Measurements from ENCODE around the gene EXD1.
"Not testable (repeated sequence)": the region's sequence is repeated elsewhere in the genome, so short reads cannot be mapped to it uniquely, and the experiment has no call there.

DNA sequence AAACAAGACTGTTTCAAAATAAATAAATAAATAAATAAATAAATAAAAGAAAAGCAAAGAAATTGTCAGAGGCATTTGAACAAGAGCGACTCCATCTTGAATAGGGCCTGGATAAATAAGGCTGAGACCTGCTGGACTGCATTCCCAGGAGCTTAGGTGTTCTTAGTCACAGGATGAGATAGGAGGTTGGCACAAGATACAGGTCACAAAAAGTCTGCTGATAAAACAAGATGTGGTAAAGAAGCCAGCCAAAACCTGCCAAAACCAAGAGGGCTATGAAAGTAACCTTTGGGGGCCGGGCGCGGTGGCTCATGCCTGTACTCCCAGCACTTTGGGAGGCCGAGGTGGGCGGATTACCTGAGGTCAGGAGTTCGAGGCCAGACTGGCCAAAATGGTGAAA lies 91.4 kb downstream of the EXD1 start:
- TF ChIP-seq, protein P1, sequence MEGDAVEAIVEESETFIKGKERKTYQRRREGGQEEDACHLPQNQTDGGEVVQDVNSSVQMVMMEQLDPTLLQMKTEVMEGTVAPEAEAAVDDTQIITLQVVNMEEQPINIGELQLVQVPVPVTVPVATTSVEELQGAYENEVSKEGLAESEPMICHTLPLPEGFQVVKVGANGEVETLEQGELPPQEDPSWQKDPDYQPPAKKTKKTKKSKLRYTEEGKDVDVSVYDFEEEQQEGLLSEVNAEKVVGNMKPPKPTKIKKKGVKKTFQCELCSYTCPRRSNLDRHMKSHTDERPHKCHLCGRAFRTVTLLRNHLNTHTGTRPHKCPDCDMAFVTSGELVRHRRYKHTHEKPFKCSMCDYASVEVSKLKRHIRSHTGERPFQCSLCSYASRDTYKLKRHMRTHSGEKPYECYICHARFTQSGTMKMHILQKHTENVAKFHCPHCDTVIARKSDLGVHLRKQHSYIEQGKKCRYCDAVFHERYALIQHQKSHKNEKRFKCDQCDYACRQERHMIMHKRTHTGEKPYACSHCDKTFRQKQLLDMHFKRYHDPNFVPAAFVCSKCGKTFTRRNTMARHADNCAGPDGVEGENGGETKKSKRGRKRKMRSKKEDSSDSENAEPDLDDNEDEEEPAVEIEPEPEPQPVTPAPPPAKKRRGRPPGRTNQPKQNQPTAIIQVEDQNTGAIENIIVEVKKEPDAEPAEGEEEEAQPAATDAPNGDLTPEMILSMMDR (conservative IDR thresholded peaks at IDR 0.05; ENCODE audit: low read depth in 2 of 2), result not testable (repeated sequence)
- TF ChIP-seq, protein P2, sequence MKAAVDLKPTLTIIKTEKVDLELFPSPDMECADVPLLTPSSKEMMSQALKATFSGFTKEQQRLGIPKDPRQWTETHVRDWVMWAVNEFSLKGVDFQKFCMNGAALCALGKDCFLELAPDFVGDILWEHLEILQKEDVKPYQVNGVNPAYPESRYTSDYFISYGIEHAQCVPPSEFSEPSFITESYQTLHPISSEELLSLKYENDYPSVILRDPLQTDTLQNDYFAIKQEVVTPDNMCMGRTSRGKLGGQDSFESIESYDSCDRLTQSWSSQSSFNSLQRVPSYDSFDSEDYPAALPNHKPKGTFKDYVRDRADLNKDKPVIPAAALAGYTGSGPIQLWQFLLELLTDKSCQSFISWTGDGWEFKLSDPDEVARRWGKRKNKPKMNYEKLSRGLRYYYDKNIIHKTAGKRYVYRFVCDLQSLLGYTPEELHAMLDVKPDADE (IDR thresholded peaks at IDR 0.05), result not testable (repeated sequence)

All from GM23338 (cell line).